HG02884 (cell line): Measurements from ENCODE around the gene DPP6.
"Not testable (repeated sequence)": the region's sequence is repeated elsewhere in the genome, so short reads cannot be mapped to it uniquely, and the experiment has no call there.

ENCODE experiments used
- ATAC-seq: cut with Tn5 transposase; IDR thresholded peaks from one replicate; pipeline ENCODE4 v1.9.1; 2021; ENCODE audit warnings: mild to moderate bottlenecking, moderate library complexity; ENCODE audit not compliant: unreplicated experiment

DPP6 gene

DNA sequence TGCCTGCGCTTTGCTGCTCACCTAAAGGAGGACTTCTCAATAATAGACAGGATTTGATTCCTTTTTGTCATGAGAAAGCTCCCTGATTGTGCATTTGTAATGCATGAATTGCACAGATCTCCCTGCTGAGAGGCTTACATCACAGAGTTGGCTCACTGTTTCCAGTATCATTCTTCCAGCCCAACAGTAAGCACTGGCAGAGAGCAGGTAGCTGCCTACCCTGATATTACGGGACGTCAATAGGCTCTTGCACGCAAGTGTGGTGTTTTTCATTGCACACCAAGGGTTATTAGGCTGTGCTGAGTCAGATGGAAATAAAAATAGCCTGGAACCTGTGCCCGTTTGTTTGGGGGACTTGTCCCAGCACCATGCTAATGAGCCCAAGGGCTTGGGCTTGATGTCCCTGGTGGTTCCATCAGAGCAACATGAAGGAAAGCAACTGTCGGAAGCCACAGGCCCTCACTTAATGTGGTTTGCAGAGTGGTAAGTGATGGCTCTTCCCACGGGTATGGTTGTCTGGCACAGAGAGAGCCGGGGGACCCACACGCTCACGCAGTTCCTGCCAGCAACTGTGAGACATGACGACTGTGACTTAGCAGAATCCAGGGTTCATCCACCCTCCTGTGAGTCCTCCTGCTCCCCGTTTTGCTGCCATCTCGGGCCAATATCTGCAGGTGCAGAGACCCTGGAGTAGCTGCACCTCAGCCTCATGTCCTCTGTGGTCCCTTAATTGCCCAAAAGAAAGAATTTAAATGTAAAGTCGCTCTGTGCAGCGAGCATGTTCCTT is 20.4 kb downstream of the DPP6 start:
- ATAC-seq: not testable (repeated sequence)

DNA sequence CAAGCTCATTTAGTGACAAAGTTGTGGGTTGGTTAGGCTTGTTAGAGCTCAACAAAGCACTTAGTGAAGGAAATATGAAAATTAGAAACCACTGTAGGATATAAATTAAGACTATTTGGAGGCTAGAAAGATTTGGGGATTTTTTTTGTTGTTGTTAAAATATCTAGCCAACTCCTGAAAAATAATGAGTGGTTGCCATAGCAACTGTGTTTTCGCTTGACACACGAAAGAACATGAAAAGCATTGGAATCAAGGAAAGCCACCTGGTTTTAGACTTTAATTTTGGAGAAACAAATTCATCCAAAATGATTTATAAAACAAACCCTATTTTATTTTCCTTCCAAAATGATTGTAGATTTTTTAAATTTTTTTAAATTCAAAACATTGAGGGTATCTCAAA is 26.3 kb downstream of the DPP6 start:
- not testable (repeated sequence) for ATAC-seq

DNA sequence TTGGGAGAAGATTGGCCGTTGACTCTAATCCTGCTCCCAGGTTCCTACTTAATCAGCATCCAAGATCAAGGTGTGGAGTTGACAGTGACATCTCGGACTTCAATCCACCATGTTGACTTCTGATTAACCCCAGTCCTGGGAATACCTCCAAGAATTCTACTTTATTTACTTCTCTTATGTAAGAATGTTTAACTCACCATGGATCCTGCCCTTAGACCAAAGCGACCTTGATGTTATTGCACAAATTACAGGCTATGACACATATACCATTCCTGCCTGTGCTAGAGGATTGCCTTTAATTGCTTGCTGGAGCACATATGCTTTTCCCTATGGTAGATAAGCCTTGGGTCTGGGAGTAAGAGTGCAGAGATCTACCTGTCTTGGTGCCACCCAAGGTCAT is 28.1 kb downstream of the DPP6 start:
- ATAC-seq: not testable (repeated sequence)

DNA sequence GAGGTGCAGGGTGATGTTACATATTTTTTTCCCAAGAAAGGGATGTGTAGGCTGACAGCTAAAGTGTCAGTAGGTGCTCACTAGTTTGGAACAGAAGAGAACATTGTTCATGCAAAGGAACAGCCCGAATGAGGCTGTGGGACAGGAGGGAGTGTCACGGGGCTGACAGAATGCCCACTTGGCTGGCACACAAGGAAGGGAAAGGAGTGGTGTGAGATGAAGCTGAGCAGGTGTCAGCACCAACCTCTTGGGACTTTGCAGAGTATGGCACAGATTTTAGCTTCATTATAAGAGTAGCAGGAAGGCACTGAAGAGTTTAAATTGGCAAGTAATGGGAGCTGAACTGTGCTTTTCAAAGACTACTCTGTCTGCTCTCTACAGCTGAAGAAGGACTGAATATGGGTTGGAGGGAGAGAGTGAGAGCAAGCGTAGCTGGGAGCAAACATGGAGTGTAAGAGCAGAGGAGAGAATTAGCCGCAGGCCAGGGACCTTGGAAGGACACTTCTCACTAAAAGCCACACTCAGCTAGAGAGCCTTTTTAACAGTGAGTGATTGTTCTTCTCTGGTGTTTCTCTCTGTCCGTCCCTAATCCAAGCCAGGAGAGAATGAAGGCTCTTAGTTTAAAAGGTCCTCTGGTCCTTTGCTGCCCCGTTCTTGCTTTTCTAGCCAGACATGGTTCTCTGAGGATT is 35.0 kb downstream of the DPP6 start:
- ATAC-seq: not testable (repeated sequence)

DNA sequence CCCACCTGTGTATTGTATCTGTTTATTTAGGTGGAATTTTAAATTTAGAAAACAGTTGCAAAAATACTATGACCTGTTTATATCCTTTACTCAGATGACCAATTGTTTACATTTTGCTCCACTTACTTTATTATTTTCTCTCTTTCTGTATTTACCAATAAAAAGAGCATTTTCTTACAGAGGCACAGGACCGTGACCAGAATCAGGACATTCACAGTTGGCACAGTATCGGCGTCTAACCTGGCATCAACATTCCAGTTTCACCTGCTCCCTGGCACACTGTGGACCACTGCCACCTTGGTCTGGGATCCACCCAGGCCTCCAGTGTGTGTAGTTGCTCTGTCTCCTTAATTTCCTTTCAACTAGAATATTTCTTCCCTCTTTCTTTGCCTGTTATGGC is 39.9 kb downstream of the DPP6 start:
- ATAC-seq: not testable (repeated sequence)

DNA sequence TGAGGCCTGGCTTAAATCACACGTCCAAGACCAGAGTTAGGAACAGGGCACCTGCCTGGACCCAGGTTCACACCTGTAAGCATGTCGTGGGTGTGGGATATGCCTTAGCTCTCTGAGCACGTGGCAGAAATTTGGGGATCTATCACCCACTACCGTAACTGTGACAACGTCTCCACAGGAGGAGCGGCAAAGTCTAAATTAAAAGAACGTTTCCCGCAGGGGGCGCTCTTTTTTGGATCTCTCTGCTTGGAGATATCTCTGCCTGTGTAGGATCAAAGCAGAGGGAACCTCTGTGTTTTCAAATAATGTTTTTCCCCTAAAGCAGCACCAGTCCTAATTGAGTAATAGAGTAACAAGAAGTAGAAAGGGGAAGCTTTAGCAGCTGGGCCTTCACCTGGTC is 43.0 kb downstream of the DPP6 start:
- not testable (repeated sequence) for ATAC-seq

DNA sequence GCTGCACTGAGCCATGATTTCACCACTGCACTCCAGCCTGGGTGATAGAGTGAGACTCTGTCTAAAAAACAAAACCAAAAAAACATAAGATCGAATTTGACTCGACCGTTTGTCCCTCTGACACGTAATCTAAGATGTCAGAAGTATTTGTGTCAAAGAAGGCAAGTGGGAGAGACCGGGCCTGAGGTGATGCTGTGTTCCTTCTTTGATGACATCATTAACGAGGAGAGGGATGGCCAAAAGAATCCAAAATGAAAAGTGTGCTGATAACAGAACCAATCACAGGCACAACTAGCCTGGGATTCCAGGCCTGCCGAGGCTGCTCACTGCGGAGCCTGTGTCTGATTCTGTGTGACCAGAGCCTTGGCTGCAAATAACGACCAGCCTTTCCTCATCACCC is 52.9 kb downstream of the DPP6 start:
- not testable (repeated sequence) for ATAC-seq

DNA sequence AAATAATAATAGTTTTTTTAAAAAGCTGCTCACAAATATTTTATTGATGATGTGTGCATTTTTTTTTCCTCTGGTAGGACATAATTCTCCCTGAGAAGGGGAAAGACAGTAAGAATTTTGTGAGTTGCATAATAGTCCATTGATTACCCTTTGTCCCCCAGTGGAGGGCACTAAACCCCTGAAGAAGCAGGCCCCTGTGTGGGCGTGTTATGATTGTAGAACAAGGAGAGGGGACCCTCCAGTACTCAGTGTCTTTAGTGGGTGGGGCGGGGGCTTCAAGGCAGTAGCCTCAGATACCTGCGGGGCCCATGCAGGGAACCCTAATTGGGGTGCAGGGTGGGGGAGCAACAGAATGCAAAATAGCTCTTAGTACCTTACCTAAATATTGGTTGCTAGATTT is 57.4 kb downstream of the DPP6 start:
- ATAC-seq: not testable (repeated sequence)

DNA sequence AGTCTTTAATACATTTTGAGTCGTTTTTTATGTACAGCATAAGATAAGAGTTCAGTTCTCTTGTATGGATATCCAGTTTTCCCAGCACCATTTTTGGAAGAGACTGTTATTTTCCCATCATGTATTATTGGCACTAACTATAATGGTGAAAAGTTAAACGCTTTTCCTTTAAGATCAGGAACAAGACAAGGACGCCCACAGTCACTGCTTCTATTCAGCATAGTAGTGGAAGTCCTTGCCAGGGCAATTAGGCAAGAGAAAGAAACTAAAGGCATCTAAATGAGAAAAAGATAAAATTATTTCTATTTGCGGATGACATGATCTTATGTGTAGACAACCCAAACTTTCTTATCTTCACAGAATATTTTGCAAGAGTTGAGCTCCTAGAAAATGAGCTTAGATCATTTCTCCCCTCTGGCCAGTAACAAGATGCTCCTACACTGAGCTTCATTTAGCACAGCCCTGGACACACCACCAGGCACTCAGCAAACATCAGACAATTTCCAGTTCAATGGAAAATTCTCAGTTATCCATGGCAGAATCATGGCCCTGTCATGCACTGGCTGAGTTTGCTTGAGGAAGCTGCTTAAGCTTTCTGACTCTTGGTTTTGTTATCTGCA is 61.6 kb downstream of the DPP6 start:
- not testable (repeated sequence) for ATAC-seq

DNA sequence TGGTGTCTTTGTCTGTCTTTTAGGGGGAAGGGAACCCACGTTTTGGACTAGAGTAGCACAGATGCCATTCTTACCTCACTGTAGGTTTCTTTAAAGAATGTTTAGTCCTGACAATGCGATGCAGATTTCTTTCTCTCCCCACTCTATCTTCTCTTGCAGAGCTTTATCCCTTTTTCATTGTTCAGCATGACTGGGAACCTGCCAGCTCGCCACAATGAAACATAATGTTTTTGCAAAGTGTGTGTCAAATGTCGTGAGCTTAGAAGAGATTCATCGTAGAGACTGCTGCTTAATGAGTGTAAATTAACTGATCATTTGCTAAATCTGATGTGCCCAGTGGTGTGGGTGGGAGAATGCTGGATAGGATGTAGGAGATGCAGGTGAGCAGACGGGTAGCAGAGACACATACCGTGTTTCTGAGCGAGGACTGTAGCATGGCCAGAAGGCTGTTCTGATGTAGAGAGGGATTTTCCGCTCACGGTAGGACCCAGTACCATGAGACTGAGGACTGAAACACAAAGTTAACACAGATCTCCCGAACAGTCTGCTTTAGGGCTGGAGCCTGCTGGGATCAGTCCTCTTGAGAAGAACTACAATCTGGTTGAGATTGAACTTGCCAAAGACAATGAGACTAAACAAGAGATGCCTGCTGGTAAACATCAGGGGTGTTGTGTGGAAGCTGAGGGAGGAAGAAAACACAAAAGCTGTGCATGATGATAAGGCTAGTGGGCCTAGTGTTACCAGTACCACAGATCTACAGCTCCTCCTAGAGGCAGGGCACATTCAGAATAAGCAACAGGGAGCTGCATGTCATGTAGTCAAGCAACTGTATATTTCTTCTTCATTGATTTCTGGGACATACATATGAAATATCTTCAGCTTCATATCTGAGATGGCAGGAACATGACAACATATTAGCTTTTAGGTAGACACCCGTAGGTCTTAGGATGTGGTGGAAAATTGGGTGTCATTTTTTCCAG is 65.5 kb downstream of the DPP6 start:
- ATAC-seq: not testable (repeated sequence)

DNA sequence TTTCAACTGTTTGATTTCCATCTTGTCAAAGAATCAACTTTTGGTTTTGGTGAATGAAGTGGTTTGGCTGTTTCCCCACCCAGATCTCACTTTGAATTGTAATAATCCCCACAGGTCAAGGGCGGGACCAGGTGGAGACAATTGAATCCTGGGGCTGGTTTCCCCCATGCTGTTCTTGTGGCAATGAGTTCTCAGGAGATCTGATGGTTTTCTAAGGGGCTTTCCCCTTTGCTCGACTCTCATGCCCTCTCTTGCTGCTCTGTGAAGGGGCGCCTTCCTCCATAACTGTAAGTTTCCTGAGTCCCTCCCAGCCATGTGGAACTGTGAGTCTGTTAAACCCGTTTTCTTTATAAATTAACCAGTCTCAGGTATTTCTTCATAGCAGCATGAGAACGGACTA is 68.6 kb downstream of the DPP6 start:
- not testable (repeated sequence) for ATAC-seq

DNA sequence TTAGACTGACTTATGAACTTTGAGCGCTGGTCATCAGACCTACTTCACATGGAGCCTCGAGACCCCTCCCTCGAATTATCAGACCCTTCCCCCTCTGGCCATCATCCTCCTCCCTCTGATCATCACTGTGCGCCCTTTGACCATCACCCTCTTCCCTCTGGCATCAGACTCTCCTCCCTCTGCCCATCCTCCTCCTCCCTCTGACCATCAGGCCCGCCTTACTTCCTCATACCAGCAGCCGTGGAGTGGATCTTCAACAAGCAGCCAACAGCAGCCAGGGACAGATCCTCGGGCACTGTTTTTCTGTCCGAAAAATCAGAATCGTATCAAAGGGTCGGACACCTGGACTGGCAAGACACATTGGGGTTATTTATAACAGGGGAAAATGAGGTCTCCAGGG is 70.5 kb downstream of the DPP6 start:
- ATAC-seq: not testable (repeated sequence)

DNA sequence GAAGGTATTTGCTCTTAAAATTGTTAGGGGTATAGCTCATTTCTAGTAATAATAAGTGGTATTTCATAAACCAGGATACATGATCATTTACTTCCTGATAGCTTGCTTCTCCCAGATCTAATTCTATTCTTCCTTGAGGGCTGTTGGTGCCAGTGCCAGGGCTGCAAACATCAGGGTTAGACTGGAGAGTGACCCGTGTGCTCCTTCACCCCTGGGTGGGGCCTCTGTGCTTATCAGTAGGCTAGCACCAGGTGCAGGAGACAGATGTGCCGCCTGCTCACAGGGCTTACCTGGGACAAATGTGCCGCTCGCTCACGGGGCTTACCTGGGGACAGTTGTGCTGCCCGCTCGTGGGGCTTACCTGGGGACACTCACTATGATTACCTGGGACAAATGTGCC is 71.2 kb downstream of the DPP6 start:
- ATAC-seq: not testable (repeated sequence)

DNA sequence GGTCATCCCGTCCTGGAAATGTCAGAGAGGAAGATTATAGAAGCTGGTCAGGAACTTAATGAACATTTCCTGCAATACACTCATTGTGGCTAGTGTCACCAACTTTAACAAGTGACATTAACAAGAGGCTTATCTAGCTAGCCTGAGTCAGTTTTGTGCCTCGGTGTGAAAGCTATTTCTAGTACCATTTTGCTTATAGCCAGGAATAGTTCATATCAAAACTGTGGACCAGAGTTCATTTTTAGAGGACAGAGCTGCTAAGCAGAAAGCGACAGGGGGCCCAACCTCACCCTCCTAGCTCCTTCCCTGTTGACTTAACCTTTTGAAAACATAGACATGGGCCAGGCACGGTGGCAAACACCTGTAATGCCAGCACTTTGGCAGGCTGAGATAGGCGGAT is 76.9 kb downstream of the DPP6 start:
- not testable (repeated sequence) for ATAC-seq

DNA sequence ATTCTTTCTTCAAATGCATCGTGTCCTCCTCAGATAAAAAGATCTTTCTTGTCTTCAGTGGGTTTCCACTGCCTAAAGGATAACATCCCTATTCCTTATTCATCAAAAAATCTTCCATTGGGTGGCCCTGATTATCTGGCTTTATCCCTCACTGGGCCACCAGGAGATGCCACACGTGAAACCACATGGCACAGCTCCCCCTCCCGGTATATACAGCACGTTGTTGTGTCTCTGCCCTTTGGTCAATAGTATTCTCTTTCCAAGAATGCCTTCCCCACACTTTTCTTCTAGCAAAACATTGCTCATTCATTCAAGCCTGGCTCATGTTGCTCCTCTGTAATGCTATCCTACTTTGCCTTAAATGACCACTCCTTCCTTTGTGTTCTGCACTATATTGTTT is 80.4 kb downstream of the DPP6 start:
- ATAC-seq: not testable (repeated sequence)

DNA sequence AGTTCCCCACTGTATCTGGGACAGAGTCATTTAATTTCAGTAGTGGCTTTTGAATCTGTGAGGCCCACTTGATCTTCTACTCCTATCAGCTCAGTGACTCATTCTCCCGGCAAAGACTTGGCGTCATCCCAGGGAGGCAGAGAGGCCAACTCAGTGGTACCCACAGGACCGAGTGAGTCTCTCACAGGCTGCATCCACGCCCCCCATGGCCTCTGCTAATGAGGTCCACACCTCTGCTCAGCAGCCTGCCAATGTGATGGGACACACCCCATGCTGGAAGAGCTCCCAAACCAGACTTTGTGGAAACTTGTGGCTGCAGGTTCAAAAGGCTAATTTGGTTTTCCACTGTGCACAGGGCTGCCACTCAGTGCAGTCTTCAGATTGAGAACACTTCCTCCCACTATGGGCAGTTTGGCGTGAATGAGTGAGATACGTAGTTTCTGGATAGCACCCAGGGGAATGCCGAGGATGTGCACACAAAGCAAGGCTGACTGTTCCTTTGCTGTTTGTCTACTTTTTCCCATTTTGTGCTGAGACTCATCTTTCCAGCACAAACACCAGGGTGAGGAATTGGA is 81.6 kb downstream of the DPP6 start:
- ATAC-seq: not testable (repeated sequence)

DNA sequence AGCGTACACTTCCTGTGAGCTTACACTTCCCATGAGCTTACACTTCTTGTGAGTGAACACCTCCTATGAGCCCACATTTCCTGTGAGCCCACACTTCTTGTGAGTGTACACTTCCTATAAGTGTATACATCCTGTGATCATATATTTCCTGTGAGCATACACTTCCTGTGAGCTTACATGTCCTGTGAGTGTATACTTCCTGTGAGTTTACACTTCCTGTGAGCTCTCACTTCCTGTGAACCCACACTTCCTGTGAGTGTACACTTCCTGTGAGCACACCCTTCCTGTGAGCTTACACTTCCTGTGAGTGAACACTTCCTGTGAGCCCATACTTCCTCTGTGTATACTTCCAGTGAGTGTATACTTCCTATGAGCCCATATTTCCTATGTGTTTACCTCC is 82.5 kb downstream of the DPP6 start:
- not testable (repeated sequence) for ATAC-seq

DNA sequence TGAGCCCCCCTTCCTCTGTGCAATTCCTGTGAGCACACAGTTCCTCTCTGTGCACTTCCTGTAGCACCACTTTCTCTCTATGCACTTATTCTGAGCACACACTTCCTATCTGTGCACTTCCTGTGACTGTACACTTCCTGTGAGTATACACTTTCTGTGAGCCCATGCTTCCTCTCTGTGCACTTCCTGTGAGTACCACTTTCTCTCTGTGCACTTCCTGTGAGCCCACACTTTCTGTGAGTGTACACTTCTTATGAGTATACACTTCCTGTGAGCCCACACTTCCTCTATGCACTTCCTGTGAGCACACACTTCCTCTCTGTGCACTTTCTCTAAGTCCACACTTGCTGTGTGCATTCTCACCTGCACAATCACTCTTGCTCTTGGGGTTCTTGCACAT is 83.4 kb downstream of the DPP6 start:
- ATAC-seq: not testable (repeated sequence)

DNA sequence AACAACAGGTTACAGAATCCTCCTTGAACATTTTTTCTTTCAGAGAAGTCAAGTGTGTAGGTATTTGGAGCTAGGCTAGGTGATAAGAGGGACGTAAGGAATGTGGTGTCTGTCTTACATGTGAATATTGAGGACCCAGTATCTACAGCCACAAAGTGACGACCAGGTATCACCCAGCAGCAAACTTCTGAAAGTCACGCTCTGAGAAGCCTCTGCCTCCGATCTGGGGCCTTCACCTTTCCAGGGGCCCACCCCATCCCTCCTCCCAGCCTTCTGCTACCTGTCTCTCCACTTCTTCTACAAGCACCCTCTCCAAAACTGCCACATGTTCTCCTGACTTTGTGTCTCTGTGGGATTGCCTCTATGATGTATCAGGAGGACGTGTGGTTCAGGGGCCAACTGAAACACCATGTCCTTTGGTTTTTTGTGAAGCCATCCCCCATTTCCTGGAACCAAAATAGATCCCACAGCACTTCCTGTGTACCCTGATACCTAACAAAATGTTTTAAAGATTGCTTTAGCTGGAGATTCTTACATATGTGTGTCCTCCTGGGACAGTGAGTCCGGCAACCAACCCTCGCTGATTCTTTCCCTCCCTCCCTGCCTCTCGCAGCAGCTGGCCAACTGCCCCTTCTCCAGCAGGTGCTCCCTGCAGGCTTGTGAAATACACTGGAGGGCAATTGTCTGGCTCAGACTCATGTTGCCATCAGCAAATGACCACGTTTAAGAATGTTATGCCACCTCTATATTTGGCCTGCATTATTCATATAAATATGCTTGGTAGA is 93.9 kb downstream of the DPP6 start:
- not testable (repeated sequence) for ATAC-seq

DNA sequence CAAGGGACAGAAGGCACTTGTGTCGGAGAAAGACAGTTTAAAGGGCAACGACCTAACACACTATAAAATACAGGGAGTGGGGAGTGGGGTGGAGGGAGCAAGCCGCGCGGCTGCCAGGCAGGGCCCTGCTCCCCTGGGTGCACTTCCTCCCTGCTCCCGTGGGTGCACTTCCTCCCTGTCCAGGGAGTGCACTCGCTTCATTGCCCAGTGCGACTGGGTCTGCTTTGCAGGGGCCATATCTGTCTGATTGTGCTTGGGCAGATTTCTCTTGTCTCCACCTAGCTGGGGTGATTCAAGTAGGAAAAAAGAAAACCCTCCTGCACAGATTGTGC is 94.5 kb downstream of the DPP6 start:
- ATAC-seq: not testable (repeated sequence)
